ENCODE data around the gene ETV4.

GRCh38 chr17:43529947-43530287 lies 16.2 kb downstream of the ETV4 start:
- TF ChIP-seq CTCF (IDR thresholded peaks at IDR 0.05; ENCODE audit: poor library complexity, severe bottlenecking) (no peak), EZH2 (IDR thresholded peaks at IDR 0.05; ENCODE audit: borderline replicate concordance, insufficient read depth, low read length, poor library complexity, severe bottlenecking) (no peak), EP300 (conservative IDR thresholded peaks at IDR 0.05; ENCODE audit: poor library complexity, severe bottlenecking) (no peak), POLR2AphosphoS5 (IDR thresholded peaks at IDR 0.05) (no peak), MXI1 (conservative IDR thresholded peaks at IDR 0.05; ENCODE audit: poor library complexity, severe bottlenecking) (no peak), RAD21 (conservative IDR thresholded peaks at IDR 0.05) (no peak), TAF1 (IDR thresholded peaks at IDR 0.05; ENCODE audit: low read depth) (no peak), REST (IDR thresholded peaks at IDR 0.05; ENCODE audit: borderline replicate concordance) (no peak)

Data from neural cell (in vitro differentiated cells).